ENCODE results near the gene NAALADL2.

NAALADL2 gene

GRCh38 chr3:175735866-175736265, 876.7 kb downstream of the NAALADL2 start:
- DNase-seq (ENCODE audit: extremely low read depth, low read depth), result no peak

GRCh38 chr3:175737646-175738572, 878.8 kb downstream of the NAALADL2 start:
- DNase-seq (ENCODE audit: extremely low read depth, low read depth), result no peak
- no peak for TF ChIP-seq CTCF (IDR thresholded peaks at IDR 0.05; ENCODE audit: low read depth, low read length)

More at GRCh38 chr3:175735866-175736265, 876.7 kb downstream of the NAALADL2 start:
- no peak for TF ChIP-seq CTCF (IDR thresholded peaks at IDR 0.05; ENCODE audit: low read depth, low read length)

GRCh38 chr3:175741951-175742350, 882.8 kb downstream of the NAALADL2 start:
- no peak for TF ChIP-seq CTCF (IDR thresholded peaks at IDR 0.05; ENCODE audit: low read depth, low read length)
- DNase-seq (ENCODE audit: extremely low read depth, low read depth), result no peak

- no peak for DNase-seq (ENCODE audit: extremely low read depth, low read depth)
- TF ChIP-seq CTCF (IDR thresholded peaks at IDR 0.05; ENCODE audit: low read depth, low read length), result no peak
Measured at GRCh38 chr3:175743733-175744400, 884.7 kb downstream of the NAALADL2 start.

- DNase-seq (ENCODE audit: extremely low read depth, low read depth), result no peak
- no peak for TF ChIP-seq CTCF (IDR thresholded peaks at IDR 0.05; ENCODE audit: low read depth, low read length)
Measured at GRCh38 chr3:175746308-175746707, 887.2 kb downstream of the NAALADL2 start.

GRCh38 chr3:175748087-175748730, 889.1 kb downstream of the NAALADL2 start:
- DNase-seq (ENCODE audit: extremely low read depth, low read depth), result no peak
- TF ChIP-seq CTCF (IDR thresholded peaks at IDR 0.05; ENCODE audit: low read depth, low read length), result no peak
